HL-60 (cell line): Measurements from ENCODE around the gene UBC.

Experiments used
- DNase-seq, 2 experiments: peaks; one replicate each; pipeline ENCODE4 v3.0.0-alpha.2; 2010 to 2020; ENCODE audit warnings: low read depth in 1 of 2, low spot score in 1 of 2
- H3K27ac ChIP-seq: fragments of 250-450 bp; sonication (Bioruptor Pico); replicated peaks from 2 replicates; pipeline ENCODE4 v1.5.1; 2020; ENCODE audit warnings: mild to moderate bottlenecking, moderate library complexity
- H3K27me3 ChIP-seq: fragments of 250-450 bp; sonication (Bioruptor Pico); 2 replicates; pipeline ENCODE4 v1.5.1; 2021; ENCODE audit warnings: mild to moderate bottlenecking, moderate library complexity; ENCODE audit not compliant: insufficient read depth, poor library complexity, severe bottlenecking
- H3K4me3 ChIP-seq: replicated peaks from 2 replicates; pipeline ENCODE4 v1.5.1; 2011; ENCODE audit warnings: mild to moderate bottlenecking, control low read depth, low read length; ENCODE audit not compliant: insufficient read depth
- GABPA ChIP-seq: IDR thresholded peaks from 2 replicates; pipeline ENCODE4 v1.6.1; 2012; ENCODE audit warnings: low read depth
- POLR2AphosphoS5 ChIP-seq: IDR thresholded peaks from 2 replicates; pipeline ENCODE4 v1.6.1; 2012; ENCODE audit warnings: low read depth
- SPI1 ChIP-seq: IDR thresholded peaks from 2 replicates; pipeline ENCODE4 v1.6.1; 2012; ENCODE audit warnings: low read depth, mild to moderate bottlenecking, borderline replicate concordance
- TF ChIP-seq, protein P1 (sequence below): IDR thresholded peaks from one replicate; pipeline ENCODE4 v1.5.1; 2011; ENCODE audit warnings: low read length, control low read depth, inconsistent platforms; ENCODE audit not compliant: insufficient read depth
- TF ChIP-seq, protein P2 (sequence below): IDR thresholded peaks from 2 replicates; pipeline ENCODE4 v1.6.1; 2012; ENCODE audit warnings: low read depth; ENCODE audit not compliant: insufficient replicate concordance

Gene UBC

DNA sequence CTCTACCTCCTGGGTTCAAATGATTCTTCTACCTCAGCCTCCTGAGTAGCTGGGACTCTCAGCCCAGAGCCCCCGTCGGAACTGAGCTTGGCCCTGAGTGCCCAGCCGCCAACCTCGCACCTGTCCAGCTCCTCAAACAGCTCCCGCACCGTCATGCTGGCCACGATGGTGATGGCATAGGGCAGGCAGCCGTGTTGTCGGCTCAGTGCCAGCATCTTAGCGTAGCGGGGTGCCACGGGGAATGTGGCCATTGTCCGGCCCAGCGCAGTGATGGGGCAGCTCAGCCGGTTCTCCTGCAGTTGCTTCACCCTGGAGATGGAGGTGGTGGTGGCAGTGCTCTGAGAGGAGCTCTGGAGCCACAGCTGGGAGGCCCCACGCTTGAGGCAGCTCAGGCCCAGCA lies 42.1 kb upstream of the UBC start:
- Histone ChIP-seq H3K27me3 (no peaks in the 10 kb centered on the region), H3K4me3 (no peak overlapping the region), H3K27ac (no peak overlapping the region)
- TF ChIP-seq SPI1 (no peak), GABPA (no peak), POLR2AphosphoS5 (no peak)
- TF ChIP-seq, protein P1, sequence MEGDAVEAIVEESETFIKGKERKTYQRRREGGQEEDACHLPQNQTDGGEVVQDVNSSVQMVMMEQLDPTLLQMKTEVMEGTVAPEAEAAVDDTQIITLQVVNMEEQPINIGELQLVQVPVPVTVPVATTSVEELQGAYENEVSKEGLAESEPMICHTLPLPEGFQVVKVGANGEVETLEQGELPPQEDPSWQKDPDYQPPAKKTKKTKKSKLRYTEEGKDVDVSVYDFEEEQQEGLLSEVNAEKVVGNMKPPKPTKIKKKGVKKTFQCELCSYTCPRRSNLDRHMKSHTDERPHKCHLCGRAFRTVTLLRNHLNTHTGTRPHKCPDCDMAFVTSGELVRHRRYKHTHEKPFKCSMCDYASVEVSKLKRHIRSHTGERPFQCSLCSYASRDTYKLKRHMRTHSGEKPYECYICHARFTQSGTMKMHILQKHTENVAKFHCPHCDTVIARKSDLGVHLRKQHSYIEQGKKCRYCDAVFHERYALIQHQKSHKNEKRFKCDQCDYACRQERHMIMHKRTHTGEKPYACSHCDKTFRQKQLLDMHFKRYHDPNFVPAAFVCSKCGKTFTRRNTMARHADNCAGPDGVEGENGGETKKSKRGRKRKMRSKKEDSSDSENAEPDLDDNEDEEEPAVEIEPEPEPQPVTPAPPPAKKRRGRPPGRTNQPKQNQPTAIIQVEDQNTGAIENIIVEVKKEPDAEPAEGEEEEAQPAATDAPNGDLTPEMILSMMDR: no peak
- TF ChIP-seq, protein P2, sequence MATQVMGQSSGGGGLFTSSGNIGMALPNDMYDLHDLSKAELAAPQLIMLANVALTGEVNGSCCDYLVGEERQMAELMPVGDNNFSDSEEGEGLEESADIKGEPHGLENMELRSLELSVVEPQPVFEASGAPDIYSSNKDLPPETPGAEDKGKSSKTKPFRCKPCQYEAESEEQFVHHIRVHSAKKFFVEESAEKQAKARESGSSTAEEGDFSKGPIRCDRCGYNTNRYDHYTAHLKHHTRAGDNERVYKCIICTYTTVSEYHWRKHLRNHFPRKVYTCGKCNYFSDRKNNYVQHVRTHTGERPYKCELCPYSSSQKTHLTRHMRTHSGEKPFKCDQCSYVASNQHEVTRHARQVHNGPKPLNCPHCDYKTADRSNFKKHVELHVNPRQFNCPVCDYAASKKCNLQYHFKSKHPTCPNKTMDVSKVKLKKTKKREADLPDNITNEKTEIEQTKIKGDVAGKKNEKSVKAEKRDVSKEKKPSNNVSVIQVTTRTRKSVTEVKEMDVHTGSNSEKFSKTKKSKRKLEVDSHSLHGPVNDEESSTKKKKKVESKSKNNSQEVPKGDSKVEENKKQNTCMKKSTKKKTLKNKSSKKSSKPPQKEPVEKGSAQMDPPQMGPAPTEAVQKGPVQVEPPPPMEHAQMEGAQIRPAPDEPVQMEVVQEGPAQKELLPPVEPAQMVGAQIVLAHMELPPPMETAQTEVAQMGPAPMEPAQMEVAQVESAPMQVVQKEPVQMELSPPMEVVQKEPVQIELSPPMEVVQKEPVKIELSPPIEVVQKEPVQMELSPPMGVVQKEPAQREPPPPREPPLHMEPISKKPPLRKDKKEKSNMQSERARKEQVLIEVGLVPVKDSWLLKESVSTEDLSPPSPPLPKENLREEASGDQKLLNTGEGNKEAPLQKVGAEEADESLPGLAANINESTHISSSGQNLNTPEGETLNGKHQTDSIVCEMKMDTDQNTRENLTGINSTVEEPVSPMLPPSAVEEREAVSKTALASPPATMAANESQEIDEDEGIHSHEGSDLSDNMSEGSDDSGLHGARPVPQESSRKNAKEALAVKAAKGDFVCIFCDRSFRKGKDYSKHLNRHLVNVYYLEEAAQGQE: no peak
- no peak for DNase-seq

DNA sequence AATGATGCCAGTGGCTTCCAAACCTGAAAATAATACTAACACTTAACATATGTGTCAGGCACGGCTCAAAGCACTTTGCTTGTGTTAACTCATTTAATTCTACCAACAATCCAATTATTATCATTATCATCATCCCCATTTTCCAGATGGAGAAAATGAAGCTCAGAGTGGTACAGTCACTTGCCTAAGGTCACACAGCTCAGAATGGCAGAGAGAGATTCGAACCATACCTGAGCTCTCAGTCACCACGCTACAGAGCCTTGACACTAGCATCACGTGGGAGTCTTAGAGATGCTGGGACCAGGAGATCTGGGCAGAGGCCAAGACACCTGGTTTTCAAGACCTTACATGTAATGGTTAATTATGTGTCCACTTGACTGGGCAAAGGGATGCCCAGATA lies 40.3 kb upstream of the UBC start:
- Histone ChIP-seq H3K27ac (no peak overlapping the region), H3K4me3 (no peak overlapping the region), H3K27me3 (no peaks in the 10 kb centered on the region)
- TF ChIP-seq, protein P1: no peak
- TF ChIP-seq, protein P2: no peak
- TF ChIP-seq SPI1 (no peak), GABPA (no peak), POLR2AphosphoS5 (no peak)
- no peak for DNase-seq

DNA sequence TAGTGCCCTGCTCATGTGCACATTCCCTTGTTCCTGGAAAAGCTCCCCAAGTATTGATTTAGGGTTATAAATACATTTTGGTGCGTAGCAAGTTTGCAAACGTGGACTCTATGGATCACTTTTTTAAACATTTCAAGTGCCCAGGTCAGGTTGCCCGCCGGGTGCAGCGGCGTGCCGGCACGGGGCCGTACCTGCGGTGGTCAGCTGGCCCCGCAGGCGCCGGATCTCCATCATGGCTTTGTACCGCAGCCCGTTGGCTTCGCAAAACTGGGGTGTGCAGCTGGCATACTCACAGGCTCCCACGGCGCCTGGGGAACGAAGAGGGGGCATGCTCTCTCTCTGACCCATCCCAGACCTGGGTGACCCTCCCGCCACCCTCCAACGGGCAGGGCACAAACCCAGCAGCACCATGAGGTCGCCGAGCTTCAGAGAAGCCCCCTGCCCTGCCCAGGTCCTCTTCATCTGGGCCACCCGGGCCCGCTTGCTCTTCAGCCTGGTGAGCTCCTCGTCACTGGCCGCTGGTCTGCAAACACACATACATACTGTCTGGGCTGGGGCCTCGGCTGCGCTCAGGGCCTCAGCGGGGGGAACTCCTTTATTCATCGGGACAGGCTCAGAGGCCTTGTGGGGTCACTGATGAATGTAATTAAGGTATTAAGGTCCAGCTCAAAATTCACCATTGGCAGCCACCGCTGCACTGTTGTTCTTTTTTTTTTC lies 39.4 kb upstream of the UBC start:
- Histone ChIP-seq H3K27me3 (no peaks in the 10 kb centered on the region), H3K27ac (no peak overlapping the region), H3K4me3 (no peak overlapping the region)
- TF ChIP-seq SPI1 (no peak), POLR2AphosphoS5 (no peak), GABPA (no peak)
- TF ChIP-seq, protein P2: no peak
- TF ChIP-seq, protein P1: no peak
- no peak for DNase-seq
